ENCODE results near the gene KCNJ8.

DNA sequence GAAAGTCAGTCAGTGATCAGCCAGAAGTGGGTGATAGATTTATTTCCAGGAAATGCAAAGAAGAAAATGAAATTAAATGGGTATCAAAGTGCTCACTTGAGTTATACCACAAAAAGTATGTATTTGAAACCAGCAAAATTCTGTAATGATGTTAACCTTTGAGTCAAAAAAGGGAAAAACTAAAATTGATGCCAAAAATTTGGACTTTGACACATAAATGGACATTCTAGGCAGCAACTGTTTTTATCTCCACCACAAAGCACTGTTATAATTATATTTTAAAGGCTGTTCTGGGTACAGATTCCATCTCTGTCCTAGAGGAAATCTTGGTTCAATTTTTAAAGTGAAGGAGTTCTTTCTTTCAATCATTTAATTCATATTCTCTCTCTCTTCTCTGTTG lies 31.7 kb upstream of the KCNJ8 start:
- TF ChIP-seq POLR2A (IDR thresholded peaks at IDR 0.05): no peak
- TF ChIP-seq, protein P1, sequence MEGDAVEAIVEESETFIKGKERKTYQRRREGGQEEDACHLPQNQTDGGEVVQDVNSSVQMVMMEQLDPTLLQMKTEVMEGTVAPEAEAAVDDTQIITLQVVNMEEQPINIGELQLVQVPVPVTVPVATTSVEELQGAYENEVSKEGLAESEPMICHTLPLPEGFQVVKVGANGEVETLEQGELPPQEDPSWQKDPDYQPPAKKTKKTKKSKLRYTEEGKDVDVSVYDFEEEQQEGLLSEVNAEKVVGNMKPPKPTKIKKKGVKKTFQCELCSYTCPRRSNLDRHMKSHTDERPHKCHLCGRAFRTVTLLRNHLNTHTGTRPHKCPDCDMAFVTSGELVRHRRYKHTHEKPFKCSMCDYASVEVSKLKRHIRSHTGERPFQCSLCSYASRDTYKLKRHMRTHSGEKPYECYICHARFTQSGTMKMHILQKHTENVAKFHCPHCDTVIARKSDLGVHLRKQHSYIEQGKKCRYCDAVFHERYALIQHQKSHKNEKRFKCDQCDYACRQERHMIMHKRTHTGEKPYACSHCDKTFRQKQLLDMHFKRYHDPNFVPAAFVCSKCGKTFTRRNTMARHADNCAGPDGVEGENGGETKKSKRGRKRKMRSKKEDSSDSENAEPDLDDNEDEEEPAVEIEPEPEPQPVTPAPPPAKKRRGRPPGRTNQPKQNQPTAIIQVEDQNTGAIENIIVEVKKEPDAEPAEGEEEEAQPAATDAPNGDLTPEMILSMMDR (IDR thresholded peaks at IDR 0.05): no peak

All from heart left ventricle (tissue), 13 donors.